GM19193 (cell line): ENCODE measurements around the gene KRT2.

Experiments
- POLR2A ChIP-seq: IDR thresholded peaks from 4 replicates; pipeline ENCODE4 v1.6.1; 2011; ENCODE audit not compliant: insufficient read depth, insufficient read length; ENCODE audit errors: extremely low read depth

Gene KRT2

DNA sequence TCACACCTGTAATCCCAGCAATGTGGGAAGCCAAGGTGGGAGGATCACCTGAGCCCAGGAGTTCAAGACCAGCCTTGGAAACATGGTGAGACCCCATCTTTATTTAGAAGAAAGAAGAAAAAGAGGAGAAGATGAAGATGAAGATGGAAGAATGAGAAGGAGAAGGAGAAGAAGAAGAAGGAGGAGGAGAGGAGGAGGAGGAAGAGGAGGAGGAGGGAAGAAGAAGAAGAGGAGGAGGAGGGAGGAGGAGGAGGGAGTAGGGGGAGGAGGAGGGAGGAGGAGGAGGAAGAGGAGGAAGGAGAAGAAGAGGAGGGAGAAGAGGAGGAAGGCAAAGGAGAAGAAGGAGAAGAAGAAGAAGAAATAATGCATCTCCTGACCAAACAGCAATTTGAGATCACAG lies 37.2 kb upstream of the KRT2 start:
- no peak for TF ChIP-seq POLR2A

DNA sequence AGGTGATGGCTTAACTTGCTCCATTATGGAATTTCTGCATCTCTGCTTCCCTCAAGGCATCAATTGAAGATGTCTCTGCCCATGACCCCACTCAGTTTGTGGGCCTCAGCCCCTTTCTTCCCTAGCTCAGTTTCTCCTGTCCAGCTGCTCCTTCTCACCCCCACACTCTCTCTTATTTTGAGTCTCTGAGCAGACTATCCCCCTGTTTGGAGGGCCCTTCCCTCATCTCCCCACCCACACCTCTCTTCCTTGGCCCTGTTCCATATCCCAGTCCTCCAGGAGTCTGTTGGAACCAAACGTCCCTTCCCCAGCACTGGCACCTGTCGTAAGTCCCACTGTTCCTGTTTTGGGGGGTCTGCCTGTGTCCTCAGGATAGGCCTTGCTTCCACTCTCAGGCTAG lies 36.5 kb upstream of the KRT2 start:
- TF ChIP-seq POLR2A = no peak

DNA sequence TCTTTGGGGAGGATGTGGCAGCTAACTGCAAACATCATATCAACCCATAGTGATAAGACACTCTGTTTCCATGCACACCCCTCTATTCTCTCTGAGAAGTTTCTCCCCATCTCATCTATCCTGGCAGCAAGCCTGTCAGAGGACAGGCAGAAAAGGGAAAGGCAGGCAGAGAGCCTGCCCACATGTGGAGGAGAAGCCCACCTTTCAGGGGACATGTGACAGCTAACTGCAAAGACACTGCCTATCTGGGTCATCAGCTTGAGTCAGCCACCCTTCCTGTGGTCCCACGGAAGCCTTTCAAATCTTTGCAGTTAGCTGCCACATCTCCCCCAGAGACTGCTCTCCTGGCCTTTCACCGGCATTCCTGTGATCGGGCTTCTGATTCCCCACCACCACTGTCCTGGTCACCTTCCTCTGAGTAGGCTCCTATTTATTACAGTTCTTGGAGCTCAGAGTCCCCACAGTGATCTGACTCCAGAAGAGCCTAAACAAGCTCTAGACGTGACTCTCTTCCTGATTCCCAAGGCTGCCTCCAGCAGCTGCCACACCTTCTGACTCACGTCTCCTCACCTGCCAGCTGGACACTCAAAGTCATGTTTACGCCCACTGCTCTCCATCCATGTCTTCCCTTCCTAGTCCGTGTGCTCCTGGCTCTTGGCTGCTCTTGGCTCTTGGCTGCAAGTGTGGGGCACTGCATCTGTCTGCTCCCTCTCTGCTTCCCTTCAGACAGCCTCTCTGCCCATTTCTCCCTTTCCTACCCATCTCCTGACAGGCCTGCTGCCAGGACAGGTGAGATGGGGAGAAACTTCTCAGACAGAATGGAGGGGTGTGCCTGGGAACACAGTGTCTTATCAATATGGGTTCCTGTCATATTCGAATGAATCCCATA lies 35.7 kb upstream of the KRT2 start:
- no peak for TF ChIP-seq POLR2A

DNA sequence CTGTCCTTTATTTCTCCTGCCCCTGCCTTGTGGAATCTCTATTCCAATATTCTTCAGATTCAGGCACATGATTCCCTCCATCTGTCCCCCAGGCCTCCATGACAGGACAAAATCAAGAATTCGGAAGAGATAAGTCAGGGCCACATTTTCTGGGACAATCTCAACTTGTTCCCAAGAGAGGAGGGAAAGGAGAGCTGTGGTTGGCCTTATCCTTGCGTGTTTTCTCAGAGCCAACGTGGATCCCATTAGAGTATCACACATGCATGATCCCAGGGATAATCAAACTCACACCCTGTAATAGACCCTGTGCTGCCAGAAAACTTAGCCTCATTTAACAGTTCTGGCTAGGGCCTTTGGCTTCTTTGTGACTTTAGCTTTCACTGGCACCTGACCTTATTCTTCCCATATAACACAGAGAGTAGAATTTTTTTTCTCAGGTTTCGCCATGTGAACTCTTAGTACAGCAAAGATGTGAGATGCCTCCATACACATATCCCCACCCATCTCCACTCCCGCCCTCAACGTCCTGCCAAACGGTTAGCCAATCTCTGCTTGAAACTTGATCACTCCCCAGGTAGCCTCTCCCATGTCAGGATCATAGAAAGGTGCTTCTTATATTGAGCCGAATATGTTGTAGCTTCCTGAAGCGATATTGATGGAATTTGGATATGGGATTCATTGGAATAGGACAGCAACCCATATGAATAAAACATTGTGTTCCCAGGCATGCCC lies 34.9 kb upstream of the KRT2 start:
- TF ChIP-seq POLR2A = no peak

DNA sequence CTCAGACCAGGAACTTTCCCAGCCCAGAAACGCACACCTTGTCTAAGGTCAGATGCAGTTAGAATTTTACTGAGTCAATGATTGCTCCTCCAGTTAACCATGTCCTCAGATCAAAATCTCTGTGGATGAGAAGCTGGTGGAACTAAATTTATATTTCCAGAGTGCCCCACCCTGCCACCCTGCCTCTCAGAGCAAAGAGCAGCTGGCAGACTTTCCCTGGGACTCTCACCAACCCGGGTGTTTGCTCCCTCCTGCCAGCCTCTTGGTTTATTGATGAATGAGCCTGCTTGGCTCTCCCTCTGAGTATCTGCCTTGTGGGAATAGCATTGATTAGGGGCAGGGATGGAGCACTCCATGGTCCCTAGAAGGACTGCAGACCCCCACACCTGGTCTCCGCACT lies 34.1 kb upstream of the KRT2 start:
- TF ChIP-seq POLR2A = no peak

DNA sequence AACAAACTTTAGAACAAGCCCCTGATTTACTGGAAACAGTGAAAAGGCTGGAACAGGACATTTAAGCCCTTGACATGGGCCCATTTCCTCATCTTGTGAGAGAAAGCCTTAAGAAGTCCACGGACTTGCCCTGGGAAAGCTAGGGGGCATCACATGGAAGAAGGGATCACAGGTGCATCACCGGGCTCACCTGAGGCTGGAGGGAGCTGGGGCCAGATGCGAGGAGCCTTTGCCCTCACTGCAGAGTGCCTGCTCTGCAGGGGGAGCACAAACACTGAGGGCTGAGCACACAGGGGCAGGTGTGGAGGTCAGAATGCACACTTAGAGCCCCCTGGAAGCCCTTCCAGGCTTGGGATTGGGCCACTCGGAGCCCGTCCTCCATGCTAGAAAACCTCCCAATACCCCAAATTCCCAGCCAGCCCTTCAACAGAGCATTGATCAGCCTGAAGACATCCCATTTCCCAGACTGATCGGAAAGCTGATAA lies 33.4 kb upstream of the KRT2 start:
- TF ChIP-seq POLR2A = no peak

DNA sequence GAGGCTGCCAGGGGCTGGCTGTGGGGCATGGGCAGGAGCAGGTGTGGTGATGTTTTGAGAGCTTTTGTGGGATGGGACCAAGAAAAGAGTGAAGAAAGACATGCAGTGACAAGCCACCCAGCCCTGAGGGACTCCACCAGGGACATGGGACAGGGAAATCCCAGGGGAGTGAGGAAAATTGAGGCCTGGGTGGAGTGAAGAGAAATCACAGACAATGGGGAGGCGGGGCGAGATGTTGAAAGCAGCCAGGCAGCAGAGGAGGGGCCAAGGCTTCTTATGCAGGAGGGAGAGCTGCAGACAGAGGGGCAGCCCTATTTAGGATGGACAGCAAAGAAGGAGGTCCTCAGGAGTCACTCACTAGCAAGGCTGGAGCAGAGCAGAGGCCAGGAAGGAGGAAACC lies 32.4 kb upstream of the KRT2 start:
- no peak for TF ChIP-seq POLR2A

DNA sequence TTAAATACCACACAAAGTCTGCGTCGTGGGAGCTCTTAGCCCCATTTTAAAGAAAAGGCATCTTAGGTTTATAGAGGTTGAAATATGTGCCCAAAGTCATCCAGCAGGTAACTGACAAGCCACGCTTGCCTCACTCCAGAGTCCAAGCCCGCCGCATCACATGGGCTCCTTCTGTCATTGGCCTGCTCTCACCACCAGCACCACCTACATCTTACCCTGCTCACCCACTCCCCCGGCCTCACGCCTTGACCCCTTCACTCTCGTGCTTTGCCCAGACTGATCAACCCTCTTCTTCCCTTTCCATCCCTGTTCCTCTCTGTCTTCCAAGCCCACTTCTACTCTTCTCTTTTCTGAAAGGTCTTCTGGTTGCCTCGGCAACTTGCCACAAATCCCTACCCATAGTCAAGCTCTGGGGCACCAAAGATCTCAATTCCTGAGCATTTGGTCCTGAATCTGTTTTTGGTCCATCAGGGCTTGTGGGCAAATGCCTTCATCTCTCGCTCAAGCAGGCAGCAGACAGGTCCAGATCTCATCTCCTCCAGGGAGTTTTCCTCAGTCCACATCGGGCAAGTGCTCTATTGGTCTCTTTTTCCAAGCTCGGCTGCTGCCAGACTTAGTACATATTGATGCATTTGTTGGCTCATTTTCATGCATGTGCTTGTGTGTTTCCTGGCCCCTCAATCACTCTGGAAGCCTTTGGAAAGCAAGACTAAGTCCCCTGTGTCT lies 31.7 kb upstream of the KRT2 start:
- no peak for TF ChIP-seq POLR2A

DNA sequence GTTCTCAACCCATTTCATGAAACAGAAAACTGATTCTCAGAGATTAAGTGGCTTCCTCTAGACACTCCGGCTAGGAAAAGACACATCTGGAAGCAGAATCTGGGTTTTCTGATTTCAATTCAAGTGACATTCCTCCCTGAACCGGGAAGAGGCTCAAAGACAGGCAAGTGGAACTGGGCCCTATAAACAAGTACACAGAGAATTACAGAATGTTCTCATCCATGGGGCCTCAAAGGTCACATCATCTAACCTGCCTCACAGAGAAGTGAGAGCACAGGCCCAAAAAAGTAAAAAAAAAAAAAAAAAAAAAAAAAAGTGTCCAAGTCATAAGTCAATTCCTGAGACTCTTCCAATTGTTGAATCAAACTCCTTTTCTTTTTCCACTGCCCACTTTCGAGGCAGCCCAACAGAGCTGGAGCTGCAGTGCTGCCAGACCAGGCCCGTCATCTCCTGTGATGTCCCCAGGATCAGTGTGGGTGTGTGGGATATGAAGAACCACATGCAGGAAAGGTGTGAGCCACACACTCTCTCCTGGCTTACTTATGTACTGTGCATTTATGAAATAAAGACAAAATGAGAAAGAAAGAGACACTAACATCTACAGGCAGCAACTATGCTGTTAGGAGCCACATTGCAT lies 31.0 kb upstream of the KRT2 start:
- TF ChIP-seq POLR2A = no peak

DNA sequence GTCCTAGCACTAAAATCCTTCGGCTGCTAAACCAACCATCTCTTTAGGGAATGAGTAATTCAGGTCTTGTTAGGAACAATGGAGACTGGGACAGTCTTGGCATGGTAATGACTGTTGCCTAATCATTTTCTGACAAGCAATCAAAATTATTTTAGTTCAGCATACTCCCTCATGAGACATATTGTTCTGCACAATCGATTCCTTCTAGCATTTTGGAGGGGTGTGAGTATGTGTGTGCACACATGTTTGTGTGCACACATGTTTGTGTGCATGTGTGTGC lies 30.3 kb upstream of the KRT2 start:
- no peak for TF ChIP-seq POLR2A

DNA sequence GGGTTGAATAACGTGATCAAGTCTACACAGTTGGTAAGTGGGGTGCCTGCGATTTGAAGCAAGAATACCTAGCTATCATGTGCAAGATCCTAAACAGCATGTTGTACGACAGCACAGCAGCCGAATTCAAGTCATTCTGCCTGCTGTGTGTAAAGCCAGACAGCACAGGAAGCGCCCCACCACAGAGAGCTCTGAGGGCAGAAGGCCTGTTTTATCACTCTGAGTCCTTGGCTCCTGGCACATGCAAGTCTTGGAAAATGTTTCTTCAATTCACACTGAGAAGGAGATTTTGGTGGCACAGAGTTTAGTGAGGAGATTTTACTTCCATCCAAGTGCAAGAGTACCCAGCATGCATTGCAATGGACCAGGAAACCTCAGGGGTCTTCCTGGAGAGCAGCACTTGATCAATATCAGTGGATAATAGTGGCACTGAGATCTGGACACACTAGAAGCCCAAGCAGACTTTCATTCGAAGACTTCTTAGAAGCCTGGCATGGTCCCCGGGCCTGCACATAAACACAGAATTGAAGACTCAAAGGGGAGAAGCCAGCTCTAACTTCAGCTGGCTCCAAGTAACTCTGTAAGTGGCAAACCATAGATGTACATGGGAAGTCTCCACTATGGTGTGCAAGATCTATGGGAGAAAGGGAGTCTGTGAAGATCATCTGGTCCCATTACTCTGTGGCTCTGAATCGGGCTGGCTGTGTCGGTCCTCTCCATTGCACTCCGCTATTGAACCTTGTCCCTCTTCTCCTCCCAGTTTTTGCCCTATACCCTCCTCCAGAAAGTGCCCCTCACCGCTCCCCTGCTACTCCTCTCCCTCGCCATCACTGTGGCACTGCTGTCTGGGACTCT lies 29.7 kb upstream of the KRT2 start:
- TF ChIP-seq POLR2A = no peak

DNA sequence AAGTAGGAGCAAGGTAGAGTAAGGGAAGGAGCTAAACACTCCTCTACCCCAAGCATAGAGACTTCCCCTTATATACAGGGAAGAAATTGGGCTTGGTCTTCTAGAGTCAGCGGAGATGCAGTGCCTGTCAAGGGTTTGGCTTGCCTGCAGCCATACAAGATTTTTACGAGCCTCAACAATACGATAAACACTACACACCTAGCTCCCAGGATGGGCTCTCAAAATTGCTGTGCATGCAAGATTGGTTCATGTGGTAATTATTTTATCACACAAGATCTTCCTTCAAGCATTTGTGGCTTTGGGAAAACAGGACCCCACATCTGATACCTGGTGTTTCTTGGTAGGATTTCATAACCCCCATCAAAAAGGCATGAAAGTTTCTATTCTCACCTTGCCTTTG lies 28.4 kb upstream of the KRT2 start, which contains the start of gene KRT1:
TSS of gene KRT1 (minus strand) at position 45 of the 400 bp plus-strand sequence. CDS start 59 bp downstream, outside the sequence.
- TF ChIP-seq POLR2A = no peak

DNA sequence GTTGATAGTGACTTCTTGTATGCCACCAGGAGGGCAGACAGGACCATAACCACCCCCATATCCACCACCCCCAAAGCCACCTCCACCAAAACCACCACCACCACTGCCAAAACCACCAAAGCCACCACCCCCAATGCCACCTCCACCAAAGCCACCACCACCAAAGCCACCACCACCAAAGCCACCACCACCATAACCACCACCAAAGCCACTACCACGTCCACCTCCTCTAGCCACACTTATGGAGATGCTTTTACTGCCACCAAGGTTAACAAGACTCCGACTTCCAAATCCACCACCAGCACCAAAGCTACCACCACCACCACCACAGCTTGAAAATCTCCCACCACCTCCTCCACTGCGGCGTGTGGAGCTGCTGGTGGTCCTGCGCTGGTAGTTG lies 27.9 kb upstream of the KRT2 start:
- no peak for TF ChIP-seq POLR2A

DNA sequence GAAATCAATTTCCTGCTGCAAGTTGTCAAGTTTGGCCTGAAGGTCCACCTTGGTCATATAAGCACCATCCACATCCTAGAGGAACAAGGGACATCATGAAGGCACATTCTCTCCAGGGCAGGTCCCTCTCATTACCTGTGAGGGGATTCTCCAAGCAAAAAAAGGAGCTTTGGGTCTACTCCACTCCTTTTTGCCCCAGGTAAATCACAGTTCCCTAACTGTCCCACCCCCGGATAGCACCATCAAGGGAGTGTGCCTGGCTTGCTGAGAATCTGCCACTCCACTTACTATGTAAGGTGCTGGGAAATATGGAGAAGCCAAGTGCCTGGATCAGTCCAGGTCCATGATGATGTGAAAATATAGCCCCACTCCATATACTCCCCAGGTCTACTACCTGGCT lies 25.7 kb upstream of the KRT2 start:
- TF ChIP-seq POLR2A = no peak

DNA sequence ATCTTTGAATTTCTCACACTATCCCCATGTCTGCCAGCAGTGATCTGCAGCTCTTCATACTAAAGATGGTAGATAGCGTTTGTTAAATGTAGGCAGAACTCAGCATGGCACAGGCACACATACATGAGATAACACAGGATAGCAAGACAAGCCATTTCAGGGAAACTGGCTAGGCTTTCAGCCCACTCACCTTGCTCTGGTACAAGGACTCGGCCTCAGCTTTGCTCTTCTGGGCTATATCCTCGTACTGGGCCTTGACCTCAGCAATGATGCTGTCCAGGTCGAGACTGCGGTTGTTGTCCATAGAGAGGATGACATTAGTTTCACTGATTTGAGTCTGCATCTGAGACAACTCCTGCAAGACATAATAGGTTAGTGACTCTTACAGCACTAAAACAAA lies 25.1 kb upstream of the KRT2 start:
- no peak for TF ChIP-seq POLR2A

DNA sequence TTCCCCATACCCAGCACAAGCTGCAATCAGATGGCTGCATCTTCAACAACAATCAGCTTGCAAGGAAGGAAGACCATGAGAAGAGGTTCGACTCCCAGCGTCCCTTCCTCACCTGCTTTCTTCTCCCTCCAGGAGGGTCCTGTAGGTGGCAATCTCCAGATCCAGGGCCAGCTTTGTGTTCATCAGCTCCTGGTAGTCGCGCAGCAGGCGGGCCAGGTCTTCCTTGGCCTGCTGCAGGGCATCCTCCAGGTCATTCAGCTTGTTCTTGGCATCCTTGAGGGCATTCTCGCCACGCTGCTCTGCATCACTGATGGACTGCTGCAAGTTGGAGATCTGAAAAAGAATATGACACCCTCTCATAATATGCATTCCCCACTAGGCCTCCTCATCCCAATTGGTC lies 24.2 kb upstream of the KRT2 start:
- no peak for TF ChIP-seq POLR2A
